SK-N-SH (cell line): Measurements from ENCODE around the gene GPR132.

Source experiments
- CHD2 ChIP-seq: fragments of 150-350 bp; IDR thresholded peaks from 2 replicates; pipeline ENCODE4 v1.6.1; 2018; ENCODE audit warnings: low read length; ENCODE audit not compliant: partially characterized antibody
- EP300 ChIP-seq, 2 experiments: IDR thresholded peaks; 2 replicates each; pipeline versions ENCODE4 v1.4.0 to v1.6.1; 2012; ENCODE audit warnings: borderline replicate concordance in 1 of 2, low read depth in 1 of 2, low read length in 1 of 2
- RFX5 ChIP-seq: IDR thresholded peaks from 2 replicates; pipeline ENCODE4 v1.6.1; 2012; ENCODE audit warnings: mild to moderate bottlenecking, improper control_type of control experiment, low read length
- TAF1 ChIP-seq: IDR thresholded peaks from 2 replicates; pipeline ENCODE4 v1.6.1; 2012; ENCODE audit warnings: low read depth, mild to moderate bottlenecking, low read length, moderate library complexity, borderline replicate concordance
- USF2 ChIP-seq: fragments of 150-350 bp; IDR thresholded peaks from 2 replicates; pipeline ENCODE4 v1.6.1; 2017; ENCODE audit warnings: antibody characterized with exemption, low read length, low read depth, borderline replicate concordance
- YY1 ChIP-seq: IDR thresholded peaks from 2 replicates; pipeline ENCODE4 v1.4.0; 2012; ENCODE audit warnings: low read depth, mild to moderate bottlenecking
- ZBTB33 ChIP-seq: IDR thresholded peaks from 2 replicates; pipeline ENCODE4 v1.4.0; 2012; ENCODE audit warnings: low read depth, borderline replicate concordance
- TF ChIP-seq, protein P1 (sequence below): fragments of 200-600 bp; sonication (generic); IDR thresholded peaks from 2 replicates; pipeline ENCODE4 v1.6.1; 2017; ENCODE audit warnings: antibody characterized with exemption, mild to moderate bottlenecking, moderate library complexity

DNA sequence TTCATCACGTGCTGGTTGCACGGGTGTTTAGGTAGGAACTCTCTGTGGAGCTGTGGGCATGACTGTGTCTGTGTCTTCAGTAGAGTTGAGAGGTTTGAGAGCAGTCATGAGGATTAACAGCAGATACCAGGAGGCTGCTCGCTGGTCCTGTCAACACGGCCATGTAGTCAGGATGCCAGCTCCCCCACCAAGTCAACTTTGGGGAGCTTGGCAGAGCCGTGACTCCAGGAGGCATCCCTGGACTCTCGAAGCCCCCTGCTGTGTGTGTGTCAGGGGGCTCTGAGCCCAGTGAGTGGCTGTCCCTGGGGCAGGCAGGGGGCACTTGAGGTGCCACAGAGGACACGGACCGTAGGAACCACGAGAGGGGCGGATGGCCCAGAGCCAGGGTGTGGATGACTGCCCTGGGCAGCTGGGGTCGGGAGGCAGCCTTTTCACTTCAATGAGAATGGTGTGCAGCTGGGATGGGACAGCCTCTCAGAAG, 7.2 kb upstream of the GPR132 start:
- TF ChIP-seq, protein P1, sequence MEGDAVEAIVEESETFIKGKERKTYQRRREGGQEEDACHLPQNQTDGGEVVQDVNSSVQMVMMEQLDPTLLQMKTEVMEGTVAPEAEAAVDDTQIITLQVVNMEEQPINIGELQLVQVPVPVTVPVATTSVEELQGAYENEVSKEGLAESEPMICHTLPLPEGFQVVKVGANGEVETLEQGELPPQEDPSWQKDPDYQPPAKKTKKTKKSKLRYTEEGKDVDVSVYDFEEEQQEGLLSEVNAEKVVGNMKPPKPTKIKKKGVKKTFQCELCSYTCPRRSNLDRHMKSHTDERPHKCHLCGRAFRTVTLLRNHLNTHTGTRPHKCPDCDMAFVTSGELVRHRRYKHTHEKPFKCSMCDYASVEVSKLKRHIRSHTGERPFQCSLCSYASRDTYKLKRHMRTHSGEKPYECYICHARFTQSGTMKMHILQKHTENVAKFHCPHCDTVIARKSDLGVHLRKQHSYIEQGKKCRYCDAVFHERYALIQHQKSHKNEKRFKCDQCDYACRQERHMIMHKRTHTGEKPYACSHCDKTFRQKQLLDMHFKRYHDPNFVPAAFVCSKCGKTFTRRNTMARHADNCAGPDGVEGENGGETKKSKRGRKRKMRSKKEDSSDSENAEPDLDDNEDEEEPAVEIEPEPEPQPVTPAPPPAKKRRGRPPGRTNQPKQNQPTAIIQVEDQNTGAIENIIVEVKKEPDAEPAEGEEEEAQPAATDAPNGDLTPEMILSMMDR = no peak
- TF ChIP-seq EP300 (IDR thresholded peaks at IDR 0.05; ENCODE audit: borderline replicate concordance in 1 of 2, low read depth in 1 of 2, low read length in 1 of 2) (no peak), RFX5 (no peak), CHD2 (no peak), USF2 (no peak), TAF1 (no peak), ZBTB33 (no peak), YY1 (no peak)
